ENCODE results near the gene ULK1. TPM values are rescaled to one million over a fixed set of nuclear protein-coding genes. Genes with fewer than 3 reads are reported as not detected.
"Not testable (repeated sequence)": the region's sequence is repeated elsewhere in the genome, so short reads cannot be mapped to it uniquely, and the experiment has no call there.

ULK1 gene
- total RNA-seq, 4 donors from 2014 or later, result 27.9 to 81.2 (median 48.6) TPM

GRCh38 chr12:131872154-131873051 lies 22.0 kb upstream of the ULK1 start:
- in situ Hi-C loops (cut with MboI; ENCODE audit: low sequenced_read_pairs in 4 of 4), result no loop called here
- TF ChIP-seq CTCF (IDR thresholded peaks at IDR 0.05 in 4 of 5, conservative IDR thresholded peaks at IDR 0.05 in 1 of 5), result no peak
- no peak for TF ChIP-seq POLR2A (IDR thresholded peaks at IDR 0.05)
- Histone ChIP-seq H3K36me3 (no peaks in the 10 kb centered on the region), H3K4me1 (no peaks in the 10 kb centered on the region), H3K27me3 (no peaks in the 10 kb centered on the region), H3K4me3 (no peak overlapping the region), H3K27ac (no peak overlapping the region), H3K9me3 (no peaks in the 10 kb centered on the region)
- DNase-seq (no peak), ATAC-seq (no peak)
- intact Hi-C loops (cut with DNase I; ENCODE audit: low total_unique reads), result no loop called here

- TF ChIP-seq POLR2A (IDR thresholded peaks at IDR 0.05) (no peak), CTCF (IDR thresholded peaks at IDR 0.05 in 4 of 5, conservative IDR thresholded peaks at IDR 0.05 in 1 of 5) (no peak)
- DNase-seq (no peak), ATAC-seq (no peak)
- Histone ChIP-seq H3K27ac (no peak overlapping the region), H3K4me1 (no peaks in the 10 kb centered on the region), H3K27me3 (no peaks in the 10 kb centered on the region), H3K9me3 (no peaks in the 10 kb centered on the region), H3K36me3 (no peaks in the 10 kb centered on the region), H3K4me3 (no peak overlapping the region)
- intact Hi-C loops (cut with DNase I; ENCODE audit: low total_unique reads) (no loop called here), in situ Hi-C loops (cut with MboI; ENCODE audit: low sequenced_read_pairs in 4 of 4) (no loop called here)
These were observed 21.1 kb upstream of the ULK1 start for GRCh38 chr12:131873293-131873692.

- H3K36me3 ChIP-seq; intact Hi-C loops (cut with DNase I; ENCODE audit: low total_unique reads); in situ Hi-C loops (cut with MboI; ENCODE audit: low sequenced_read_pairs in 4 of 4); H3K4me3 ChIP-seq; H3K27me3 ChIP-seq; ATAC-seq; H3K4me1 ChIP-seq; H3K27ac ChIP-seq; H3K9me3 ChIP-seq; DNase-seq: not testable (repeated sequence)
These were observed 19.4 kb upstream of the ULK1 start for GRCh38 chr12:131874972-131875371.

GRCh38 chr12:131877216-131877615 lies 17.2 kb upstream of the ULK1 start:
- H3K9me3 ChIP-seq; H3K27ac ChIP-seq; H3K4me3 ChIP-seq; H3K4me1 ChIP-seq; H3K36me3 ChIP-seq; ATAC-seq; DNase-seq; H3K27me3 ChIP-seq; intact Hi-C loops (cut with DNase I; ENCODE audit: low total_unique reads); in situ Hi-C loops (cut with MboI; ENCODE audit: low sequenced_read_pairs in 4 of 4): not testable (repeated sequence)

- DNase-seq; H3K27me3 ChIP-seq; H3K36me3 ChIP-seq; intact Hi-C loops (cut with DNase I; ENCODE audit: low total_unique reads); in situ Hi-C loops (cut with MboI; ENCODE audit: low sequenced_read_pairs in 4 of 4); ATAC-seq; H3K27ac ChIP-seq; H3K4me1 ChIP-seq; H3K9me3 ChIP-seq; H3K4me3 ChIP-seq: not testable (repeated sequence)
These were observed 16.0 kb upstream of the ULK1 start for GRCh38 chr12:131878436-131878835.

- intact Hi-C loops (cut with DNase I; ENCODE audit: low total_unique reads) (no loop called here), in situ Hi-C loops (cut with MboI; ENCODE audit: low sequenced_read_pairs in 4 of 4) (no loop called here)
- Histone ChIP-seq H3K4me1 (no peaks in the 10 kb centered on the region), H3K4me3 (no peak overlapping the region), H3K9me3 (no peaks in the 10 kb centered on the region), H3K27ac (no peak overlapping the region), H3K27me3 (no peaks in the 10 kb centered on the region), H3K36me3 (no peaks in the 10 kb centered on the region)
- ATAC-seq, result no peak
- no peak for TF ChIP-seq CTCF (IDR thresholded peaks at IDR 0.05 in 4 of 5, conservative IDR thresholded peaks at IDR 0.05 in 1 of 5)
- no peak for TF ChIP-seq POLR2A (IDR thresholded peaks at IDR 0.05)
- DNase-seq, result no peak
These were observed 11.5 kb upstream of the ULK1 start for GRCh38 chr12:131882804-131883520.
